Measurements from ENCODE around the gene DDX60. TPM values are rescaled to one million over a fixed set of nuclear protein-coding genes. Genes with fewer than 3 reads are reported as not detected.

The DDX60 gene
- polyA plus RNA-seq, 1 donor from 2014 or later = not detected

GRCh38 chr4:168203233-168203911 is 115.2 kb downstream of the DDX60 start (continued):
- TF ChIP-seq CTCF (IDR thresholded peaks at IDR 0.05; ENCODE audit: poor library complexity, severe bottlenecking) = no peak
- no peak for TF ChIP-seq RAD21 (conservative IDR thresholded peaks at IDR 0.05)
- TF ChIP-seq POLR2AphosphoS5 (IDR thresholded peaks at IDR 0.05) = no peak

GRCh38 chr4:168200685-168201084 is 117.9 kb downstream of the DDX60 start:
- Histone ChIP-seq H3K36me3 (ENCODE audit: insufficient read depth, low read length) (no peaks in the 10 kb centered on the region), H2AFZ (ENCODE audit: low read depth, low read length) (no peak overlapping the region), H3K9me3 (ENCODE audit: low read length) (peaks cover 8% of the 10 kb centered on the region), H3K4me2 (ENCODE audit: low read length) (no peak overlapping the region), H4K20me1 (ENCODE audit: insufficient read depth) (no peaks in the 10 kb centered on the region), H3K79me2 (replicated peaks; ENCODE audit: insufficient read depth, low read length) (no peaks in the 10 kb centered on the region), H3K9me2 (ENCODE audit: insufficient read depth, low read length) (no peaks in the 10 kb centered on the region), H3K4me3 (ENCODE audit: low read length) (no peak overlapping the region), H3K27ac (ENCODE audit: low read length) (no peak overlapping the region), H3F3A (ENCODE audit: insufficient read depth, low read length, poor library complexity, severe bottlenecking) (no peaks in the 10 kb centered on the region), H3K27me3 (ENCODE audit: insufficient read depth, low read depth, low read length) (no peaks in the 10 kb centered on the region), H3K9ac (ENCODE audit: low read length) (no peak overlapping the region)
- no peak for TF ChIP-seq SMC3 (conservative IDR thresholded peaks at IDR 0.05; ENCODE audit: poor library complexity)
- no peak for TF ChIP-seq RAD21 (conservative IDR thresholded peaks at IDR 0.05)
- no peak for TF ChIP-seq POLR2AphosphoS5 (IDR thresholded peaks at IDR 0.05)
- TF ChIP-seq REST (IDR thresholded peaks at IDR 0.05; ENCODE audit: borderline replicate concordance) = no peak
- no peak for TF ChIP-seq EZH2 (IDR thresholded peaks at IDR 0.05; ENCODE audit: borderline replicate concordance, insufficient read depth, low read length, poor library complexity, severe bottlenecking)
- TF ChIP-seq TAF1 (IDR thresholded peaks at IDR 0.05; ENCODE audit: low read depth) = no peak
- TF ChIP-seq EP300 (conservative IDR thresholded peaks at IDR 0.05; ENCODE audit: poor library complexity, severe bottlenecking) = no peak
- TF ChIP-seq MXI1 (conservative IDR thresholded peaks at IDR 0.05; ENCODE audit: poor library complexity, severe bottlenecking) = no peak
- TF ChIP-seq CTCF (IDR thresholded peaks at IDR 0.05; ENCODE audit: poor library complexity, severe bottlenecking) = no peak

Measured in neural cell (in vitro differentiated cells).